ENCODE results near the gene C5orf15. TPM values are rescaled to one million over a fixed set of nuclear protein-coding genes. Genes with fewer than 3 reads are reported as not detected.
"Not testable (repeated sequence)": the region's sequence is repeated elsewhere in the genome, so short reads cannot be mapped to it uniquely, and the experiment has no call there.

The C5orf15 gene
- total RNA-seq, 4 donors from 2014 or later, result 36.5 to 91.7 (median 45.6) TPM

GRCh38 chr5:133959643-133960042 lies 8.8 kb downstream of the C5orf15 start:
- Histone ChIP-seq H3K9me3 (no peaks in the 10 kb centered on the region), H3K4me1 (peaks cover 0 to 9% (median 1%) of the 10 kb centered on the region in 4 donors), H3K4me3 (no peak overlapping the region), H3K27me3 (no peaks in the 10 kb centered on the region), H3K36me3 (peaks cover 0 to 5% (median 2%) of the 10 kb centered on the region in 4 donors), H3K27ac (no peak overlapping the region)
- 92 to 98% methylated on average over 5 to 11 of the region's 11 CpGs for WGBS, 2 donors (ENCODE audit: low coverage in 1 of 2)
- intact Hi-C loops (cut with DNase I; ENCODE audit: low total_unique reads), result no loop called here
- in situ Hi-C loops (cut with MboI; ENCODE audit: low pct_ligation_motif_present in 1 of 4, low pct_unique_long_range_greater_than_20kb in 1 of 4, low sequenced_read_pairs in 3 of 4), result no loop called here
- DNase-seq, result no peak
- no peak for TF ChIP-seq POLR2A (IDR thresholded peaks at IDR 0.05)
- TF ChIP-seq EP300 (IDR thresholded peaks at IDR 0.05; ENCODE audit: low read depth), result no peak
- TF ChIP-seq, protein P1, sequence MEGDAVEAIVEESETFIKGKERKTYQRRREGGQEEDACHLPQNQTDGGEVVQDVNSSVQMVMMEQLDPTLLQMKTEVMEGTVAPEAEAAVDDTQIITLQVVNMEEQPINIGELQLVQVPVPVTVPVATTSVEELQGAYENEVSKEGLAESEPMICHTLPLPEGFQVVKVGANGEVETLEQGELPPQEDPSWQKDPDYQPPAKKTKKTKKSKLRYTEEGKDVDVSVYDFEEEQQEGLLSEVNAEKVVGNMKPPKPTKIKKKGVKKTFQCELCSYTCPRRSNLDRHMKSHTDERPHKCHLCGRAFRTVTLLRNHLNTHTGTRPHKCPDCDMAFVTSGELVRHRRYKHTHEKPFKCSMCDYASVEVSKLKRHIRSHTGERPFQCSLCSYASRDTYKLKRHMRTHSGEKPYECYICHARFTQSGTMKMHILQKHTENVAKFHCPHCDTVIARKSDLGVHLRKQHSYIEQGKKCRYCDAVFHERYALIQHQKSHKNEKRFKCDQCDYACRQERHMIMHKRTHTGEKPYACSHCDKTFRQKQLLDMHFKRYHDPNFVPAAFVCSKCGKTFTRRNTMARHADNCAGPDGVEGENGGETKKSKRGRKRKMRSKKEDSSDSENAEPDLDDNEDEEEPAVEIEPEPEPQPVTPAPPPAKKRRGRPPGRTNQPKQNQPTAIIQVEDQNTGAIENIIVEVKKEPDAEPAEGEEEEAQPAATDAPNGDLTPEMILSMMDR (IDR thresholded peaks at IDR 0.05), result no peak
- TF ChIP-seq POLR2AphosphoS5 (IDR thresholded peaks at IDR 0.05), result no peak

DNA sequence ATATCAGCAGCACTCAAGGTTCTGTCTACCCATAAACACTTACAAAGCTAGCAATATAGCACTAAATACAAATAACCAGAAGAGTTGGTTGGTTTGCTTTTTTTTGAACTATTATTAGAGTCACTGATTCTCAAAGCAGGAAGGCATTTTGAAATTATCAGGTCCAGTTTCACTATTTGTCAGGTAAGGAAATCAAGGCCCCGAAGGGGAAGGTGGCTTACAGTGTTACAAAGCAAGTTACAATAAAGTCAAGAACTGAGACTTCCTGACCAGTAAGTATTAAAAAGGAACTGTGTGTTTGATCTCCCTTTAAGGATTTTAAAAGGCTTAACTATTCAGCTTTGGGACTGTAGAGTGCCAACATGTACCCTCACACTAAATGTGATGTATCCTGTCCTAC lies 10.8 kb downstream of the C5orf15 start:
- no peaks in the 10 kb centered on the region for H3K9me3 ChIP-seq
- no peak overlapping the region for H3K4me3 ChIP-seq
- in situ Hi-C loops (cut with MboI; ENCODE audit: low pct_ligation_motif_present in 1 of 4, low pct_unique_long_range_greater_than_20kb in 1 of 4, low sequenced_read_pairs in 3 of 4) (no loop called here), intact Hi-C loops (cut with DNase I; ENCODE audit: low total_unique reads) (no loop called here)
- H3K4me1 ChIP-seq, result peaks cover 0 to 11% (median 1%) of the 10 kb centered on the region in 4 donors
- no peak for DNase-seq
- WGBS, 2 donors (ENCODE audit: low coverage in 1 of 2), result 73 to 92% methylated on average over 1 of the region's 1 CpG
- peaks cover 0 to 5% (median 2%) of the 10 kb centered on the region in 4 donors for H3K36me3 ChIP-seq
- no peaks in the 10 kb centered on the region for H3K27me3 ChIP-seq
- TF ChIP-seq POLR2A (IDR thresholded peaks at IDR 0.05) (no peak), POLR2AphosphoS5 (IDR thresholded peaks at IDR 0.05) (no peak), EP300 (IDR thresholded peaks at IDR 0.05; ENCODE audit: low read depth) (no peak)
- TF ChIP-seq, protein P1 (IDR thresholded peaks at IDR 0.05), result no peak
- no peak overlapping the region for H3K27ac ChIP-seq

- no peak for DNase-seq
- no peak for TF ChIP-seq POLR2A (IDR thresholded peaks at IDR 0.05)
- TF ChIP-seq, protein P1 (IDR thresholded peaks at IDR 0.05), result no peak
- TF ChIP-seq EP300 (IDR thresholded peaks at IDR 0.05; ENCODE audit: low read depth), result no peak
- no peak for TF ChIP-seq POLR2AphosphoS5 (IDR thresholded peaks at IDR 0.05)
- Histone ChIP-seq H3K36me3 (peaks cover 0 to 5% (median 2%) of the 10 kb centered on the region in 4 donors), H3K4me3 (no peak overlapping the region), H3K9me3 (no peaks in the 10 kb centered on the region), H3K4me1 (peaks cover 0 to 14% (median 1%) of the 10 kb centered on the region in 4 donors), H3K27ac (no peak overlapping the region), H3K27me3 (no peaks in the 10 kb centered on the region)
- 79 to 80% methylated on average over 4 of the region's 4 CpGs for WGBS, 2 donors (ENCODE audit: low coverage in 1 of 2)
- intact Hi-C loops (cut with DNase I; ENCODE audit: low total_unique reads) (no loop called here), in situ Hi-C loops (cut with MboI; ENCODE audit: low pct_ligation_motif_present in 1 of 4, low pct_unique_long_range_greater_than_20kb in 1 of 4, low sequenced_read_pairs in 3 of 4) (no loop called here)
Observed at GRCh38 chr5:133957080-133957479, 11.3 kb downstream of the C5orf15 start.

DNA sequence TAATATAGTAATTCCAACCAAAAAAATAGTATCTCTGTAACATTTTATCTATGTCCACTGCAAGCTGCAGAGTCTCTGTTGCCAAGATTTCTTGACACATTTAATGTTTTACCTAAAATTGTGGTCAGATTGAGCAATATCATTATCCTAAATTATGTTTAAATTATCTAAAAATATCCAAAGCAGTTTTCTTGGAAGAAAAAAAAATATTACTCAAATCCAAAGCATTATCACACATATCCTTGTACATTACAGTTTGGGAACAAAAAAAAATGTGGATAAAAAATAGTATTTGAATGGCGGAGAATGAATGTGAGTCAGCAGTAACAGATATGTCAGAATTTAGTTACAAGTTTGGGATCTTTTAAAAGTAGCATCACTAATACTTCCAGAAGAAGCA lies 12.2 kb downstream of the C5orf15 start:
- peaks cover 0 to 14% (median 1%) of the 10 kb centered on the region in 4 donors for H3K4me1 ChIP-seq
- H3K4me3 ChIP-seq; in situ Hi-C loops (cut with MboI; ENCODE audit: low pct_ligation_motif_present in 1 of 4, low pct_unique_long_range_greater_than_20kb in 1 of 4, low sequenced_read_pairs in 3 of 4); H3K36me3 ChIP-seq; H3K27ac ChIP-seq; intact Hi-C loops (cut with DNase I; ENCODE audit: low total_unique reads); H3K9me3 ChIP-seq; H3K27me3 ChIP-seq; DNase-seq: not testable (repeated sequence)
- 87 to 100% methylated on average over 1 of the region's 1 CpG for WGBS, 2 donors (ENCODE audit: low coverage in 1 of 2)

- Histone ChIP-seq H3K27me3 (no peaks in the 10 kb centered on the region), H3K36me3 (peaks cover 0 to 3% (median 0%) of the 10 kb centered on the region in 4 donors), H3K27ac (peak overlapping the region; percentile 43 to 69 (median 60)), H3K9me3 (no peaks in the 10 kb centered on the region), H3K4me1 (peaks cover 0 to 14% (median 1%) of the 10 kb centered on the region in 4 donors), H3K4me3 (no peak overlapping the region)
- intact Hi-C loops (cut with DNase I; ENCODE audit: low total_unique reads) (no loop called here), in situ Hi-C loops (cut with MboI; ENCODE audit: low pct_ligation_motif_present in 1 of 4, low pct_unique_long_range_greater_than_20kb in 1 of 4, low sequenced_read_pairs in 3 of 4) (no loop called here)
- WGBS, 2 donors (ENCODE audit: low coverage in 1 of 2), result 88 to 90% methylated on average over 4 to 10 of the region's 10 CpGs
- no peak for TF ChIP-seq POLR2AphosphoS5 (IDR thresholded peaks at IDR 0.05)
- TF ChIP-seq EP300 (IDR thresholded peaks at IDR 0.05; ENCODE audit: low read depth), result no peak
- TF ChIP-seq, protein P1 (IDR thresholded peaks at IDR 0.05), result no peak
- TF ChIP-seq POLR2A (IDR thresholded peaks at IDR 0.05), result no peak
- no peak for DNase-seq
Observed at GRCh38 chr5:133953568-133954145, 14.8 kb downstream of the C5orf15 start.

Data from transverse colon (tissue), 4 donors.